Daoy (cell line): ENCODE results near the gene BRIP1. TPM values are rescaled to one million over a fixed set of nuclear protein-coding genes. Genes with fewer than 3 reads are reported as not detected.

ENCODE experiments used
- DNase-seq: peaks from one replicate; pipeline ENCODE4 v3.0.0-alpha.2; 2015; ENCODE audit warnings: low read depth
- total RNA-seq: library from RNA; depleted of rRNA; stranded (reverse); fragments of >200 nt; shearing (Covaris generic); gene quantifications from 2 replicates; pipeline ENCODE4 v1.2.3, GENCODE V29; 2014; rRNA removed

Gene BRIP1
- total RNA-seq, 1 experiment from 2014 or later: 28.5 TPM

- no peak for DNase-seq
These were observed 231.5 kb downstream of the BRIP1 start for GRCh38 chr17:61631800-61632199.

Other genes starting within 250 kb of the BRIP1 start
- 23.5 and 25.9 TPM in 2 replicates for gene INTS2, start 64.5 kb upstream of the BRIP1 start, total RNA-seq
- 20.3 and 31.6 TPM in 2 replicates for gene MED13, start 201.8 kb upstream of the BRIP1 start, total RNA-seq